B cell (primary cell): ENCODE results near the gene ZNF141. TPM values are rescaled to one million over a fixed set of nuclear protein-coding genes. Genes with fewer than 3 reads are reported as not detected.

Experiments
- ATAC-seq: fragments of 200-7000 bp; cut with Tn5 transposase; one replicate; pipeline ENCODE4 v1.10.0; 2021; ENCODE audit warnings: low read depth, mild to moderate bottlenecking, moderate number of reproducible peaks, moderate library complexity
- CTCF ChIA-PET: fragments of 350-600 bp; sonication (Branson Sonifier 250); formaldehyde crosslinking; loops from one replicate; lab custom pipeline; 2021; ENCODE audit warnings: antibody characterized with exemption, inconsistent platforms; lab: Charles Lee
- POLR2A ChIA-PET: fragments of 350-600 bp; sonication (Branson Sonifier 250); formaldehyde crosslinking; loops from one replicate; lab custom pipeline; 2021; ENCODE audit warnings: antibody characterized with exemption; lab: Charles Lee
- DNase-seq: peaks from one replicate; pipeline ENCODE4 v3.0.0; 2013
- H2AFZ ChIP-seq: 2 replicates; pipeline ENCODE4 v1.6.1; 2012; ENCODE audit warnings: mild to moderate bottlenecking, low read depth, low read length; ENCODE audit not compliant: insufficient read depth, poor library complexity, severe bottlenecking
- H3K27ac ChIP-seq, 2 donors: 1 replicate in 1 of 2; 2 replicates in 1 of 2; pipeline ENCODE4 v1.5.1; 2012 to 2013; ENCODE audit warnings: low read length in 2 of 2, mild to moderate bottlenecking in 2 of 2, moderate library complexity in 1 of 2
- H3K27me3 ChIP-seq, 4 experiments: fragments of 200-600 bp in 1 of 4; sonication (generic) in 1 of 4; replicated peaks in 1 of 4; 1 replicate in 2 of 4; 2 replicates in 2 of 4; pipeline versions ENCODE4 v1.6.1 to v1.7.0; 2013 to 2016; ENCODE audit warnings: low read length in 3 of 4, mild to moderate bottlenecking in 2 of 4, mixed read lengths in 1 of 4, moderate library complexity in 1 of 4; ENCODE audit not compliant: insufficient read depth in 4 of 4, control insufficient read depth in 3 of 4; ENCODE audit errors: control extremely low read depth in 1 of 4
- H3K36me3 ChIP-seq, 2 experiments: replicated peaks in 1 of 2; 1 replicate in 1 of 2; 2 replicates in 1 of 2; pipeline versions ENCODE4 v1.6.1 to v1.7.1; 2013; ENCODE audit warnings: low read length in 1 of 2; ENCODE audit not compliant: insufficient read depth in 2 of 2, control insufficient read depth in 1 of 2; ENCODE audit errors: control extremely low read depth in 1 of 2, extremely low read depth in 1 of 2
- H3K4me1 ChIP-seq, 2 donors: fragments of 200-600 bp in 1 of 2; sonication (generic) in 1 of 2; 1 replicate in 1 of 2; 2 replicates in 1 of 2; pipeline versions ENCODE4 v1.5.1 to v1.6.1; 2013 to 2017; ENCODE audit warnings: low read length in 2 of 2; ENCODE audit not compliant: control insufficient read depth in 2 of 2, insufficient read depth in 2 of 2
- H3K4me2 ChIP-seq: replicated peaks from 2 replicates; pipeline ENCODE3; 2012; ENCODE audit warnings: mild to moderate bottlenecking, low read depth, low read length; ENCODE audit not compliant: poor library complexity, severe bottlenecking
- H3K4me3 ChIP-seq, 5 experiments: fragments of 200-600 bp in 1 of 5; sonication (generic) in 1 of 5; 1 replicate in 3 of 5; 2 replicates in 2 of 5; pipeline versions ENCODE4 v1.5.1 to v1.7.0; 2011 to 2016; ENCODE audit warnings: low read length in 4 of 5, mild to moderate bottlenecking in 4 of 5, low read depth in 2 of 5, control low read depth in 1 of 5, moderate library complexity in 1 of 5; ENCODE audit not compliant: insufficient read depth in 1 of 5; ENCODE audit errors: control extremely low read depth in 1 of 5, extremely low read depth in 1 of 5
- H3K79me2 ChIP-seq: fragments of 200-600 bp; sonication (generic); one replicate; pipeline ENCODE4 v1.6.0; 2016; ENCODE audit warnings: low read length; ENCODE audit not compliant: control insufficient read depth, insufficient read depth
- H3K9ac ChIP-seq: fragments of 200-600 bp; sonication (generic); 2 replicates; pipeline ENCODE4 v1.6.1; 2017; ENCODE audit warnings: mild to moderate bottlenecking, low read length, moderate library complexity
- H3K9me3 ChIP-seq, 3 donors: one replicate each; pipeline versions ENCODE4 v1.6.1 to v1.7.1; 2013; ENCODE audit warnings: low read length in 2 of 3; ENCODE audit not compliant: control insufficient read depth in 2 of 3, insufficient read depth in 1 of 3; ENCODE audit errors: control extremely low read depth in 1 of 3
- H4K20me1 ChIP-seq: 2 replicates; pipeline ENCODE4 v1.6.0; 2012; ENCODE audit warnings: mild to moderate bottlenecking, low read length; ENCODE audit not compliant: insufficient read depth, control insufficient read depth, poor library complexity, severe bottlenecking
- H3K27ac Mint-ChIP-seq: one replicate; pipeline ENCODE4 v1.8.0; 2021; ENCODE audit warnings: mixed read lengths
- H3K27me3 Mint-ChIP-seq: one replicate; pipeline ENCODE4 v1.8.0; 2021; ENCODE audit warnings: mixed read lengths
- H3K4me1 Mint-ChIP-seq: one replicate; pipeline ENCODE4 v1.8.0; 2021; ENCODE audit warnings: mixed read lengths
- H3K4me3 Mint-ChIP-seq: one replicate; pipeline ENCODE4 v1.8.0; 2021; ENCODE audit warnings: mixed read lengths
- H3K9me3 Mint-ChIP-seq: one replicate; pipeline ENCODE4 v1.8.0; 2022; ENCODE audit warnings: mixed read lengths; ENCODE audit not compliant: insufficient read depth
- EZH2 ChIP-seq: IDR thresholded peaks from 2 replicates; pipeline ENCODE4 v1.6.1; 2012; ENCODE audit warnings: borderline replicate concordance, low read depth, mild to moderate bottlenecking, moderate library complexity, low read length; ENCODE audit not compliant: insufficient read depth, poor library complexity, severe bottlenecking
- whole genome bisulfite sequencing: methylation state at CpG from one replicate; pipeline ENCODE4 v1.1.5; 2013; ENCODE audit warnings: missing lambda C conversion rate; ENCODE audit not compliant: insufficient coverage; 5-methylcytosine and 5-hydroxymethylcytosine counted together
- intact Hi-C: fragments of 100-400 bp; cut with micrococcal nuclease; formaldehyde crosslinking; loops from one replicate; pipeline ENCODE4 v1.10.0; 2022
- polyA plus RNA-seq: library from polyadenylated mRNA; depleted of rRNA; stranded (reverse); fragments of >200 nt; gene quantifications from 2 replicates; pipeline ENCODE4 v1.2.3, GENCODE V29; 2012
- total RNA-seq, 2 donors: library from RNA; stranded (reverse); fragments of 120-200 nt in 1 of 2; gene quantifications; 1 replicate in 1 of 2; 2 replicates in 1 of 2; pipeline versions ENCODE4 v1.2.3 to v1.2.4, GENCODE V29; 2013 to 2022
- TF ChIP-seq, protein P1 (sequence below): fragments of 200-600 bp; IDR thresholded peaks from one replicate; pipeline ENCODE4 v1.8.0; 2022; ENCODE audit warnings: antibody characterized with exemption, mild to moderate bottlenecking

Gene ZNF141
- total and polyA plus RNA-seq, 2 donors (not counting 1 experiment from before 2014, with no cell fraction given): 8.0 to 68.1 TPM

- Histone ChIP-seq H3K4me1 (peaks cover 16 to 22% of the 10 kb centered on the region in 2 donors), H3K4me3 (no peak overlapping the region), H3K36me3 (peaks cover 0 to 3% of the 10 kb centered on the region in 2 experiments), H3K4me2 (peak overlapping the region; percentile 75), H3K79me2 (peaks cover 29% of the 10 kb centered on the region), H2AFZ (no peak overlapping the region), H3K27me3 (no peaks in the 10 kb centered on the region), H3K27ac (no peak overlapping the region), H4K20me1 (no peaks in the 10 kb centered on the region), H3K9ac (no peak overlapping the region), H3K9me3 (peaks cover 2 to 32% (median 5%) of the 10 kb centered on the region in 3 donors)
- peaks cover 37% of the 10 kb centered on the region for H3K4me1 Mint-ChIP-seq
- no peaks in the 10 kb centered on the region for H3K27me3 Mint-ChIP-seq
- DNase-seq: no peak
- H3K4me3 Mint-ChIP-seq: peak overlapping the region; percentile 84
- peaks cover 4% of the 10 kb centered on the region for H3K9me3 Mint-ChIP-seq
- 100% methylated on average over 2 of the region's 2 CpGs for WGBS
- ChIA-PET CTCF (no interaction called here), POLR2A (no interaction called here)
- TF ChIP-seq EZH2: no peak
- TF ChIP-seq, protein P1, sequence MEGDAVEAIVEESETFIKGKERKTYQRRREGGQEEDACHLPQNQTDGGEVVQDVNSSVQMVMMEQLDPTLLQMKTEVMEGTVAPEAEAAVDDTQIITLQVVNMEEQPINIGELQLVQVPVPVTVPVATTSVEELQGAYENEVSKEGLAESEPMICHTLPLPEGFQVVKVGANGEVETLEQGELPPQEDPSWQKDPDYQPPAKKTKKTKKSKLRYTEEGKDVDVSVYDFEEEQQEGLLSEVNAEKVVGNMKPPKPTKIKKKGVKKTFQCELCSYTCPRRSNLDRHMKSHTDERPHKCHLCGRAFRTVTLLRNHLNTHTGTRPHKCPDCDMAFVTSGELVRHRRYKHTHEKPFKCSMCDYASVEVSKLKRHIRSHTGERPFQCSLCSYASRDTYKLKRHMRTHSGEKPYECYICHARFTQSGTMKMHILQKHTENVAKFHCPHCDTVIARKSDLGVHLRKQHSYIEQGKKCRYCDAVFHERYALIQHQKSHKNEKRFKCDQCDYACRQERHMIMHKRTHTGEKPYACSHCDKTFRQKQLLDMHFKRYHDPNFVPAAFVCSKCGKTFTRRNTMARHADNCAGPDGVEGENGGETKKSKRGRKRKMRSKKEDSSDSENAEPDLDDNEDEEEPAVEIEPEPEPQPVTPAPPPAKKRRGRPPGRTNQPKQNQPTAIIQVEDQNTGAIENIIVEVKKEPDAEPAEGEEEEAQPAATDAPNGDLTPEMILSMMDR: no peak
- peak overlapping the region; percentile 65 for H3K27ac Mint-ChIP-seq
- no peak for ATAC-seq
- intact Hi-C loops: loop anchor here (5.0 kb wide), 4 partner anchors 213 to 587 kb away; partner anchors contain the start of gene ZNF718
Observed at GRCh38 chr4:335515-335914, 2.1 kb upstream of the ZNF141 start.

GRCh38 chr4:336099-336892 lies 1.3 kb upstream of the ZNF141 start:
- Histone ChIP-seq H3K36me3 (peaks cover 0 to 3% of the 10 kb centered on the region in 2 experiments), H3K4me1 (peaks cover 16 to 22% of the 10 kb centered on the region in 2 donors), H3K79me2 (peaks cover 36% of the 10 kb centered on the region), H3K4me2 (peak overlapping the region; percentile 75), H2AFZ (peak overlapping the region; percentile 78), H3K9ac (peak overlapping the region; percentile 78), H4K20me1 (no peaks in the 10 kb centered on the region), H3K9me3 (peaks cover 2 to 32% (median 5%) of the 10 kb centered on the region in 3 donors), H3K27me3 (no peaks in the 10 kb centered on the region), H3K4me3 (peak overlapping the region in 4 of 5 experiments; percentile 61 to 90 (median 84)), H3K27ac (peak overlapping the region; percentile 91 to 95)
- peaks cover 4% of the 10 kb centered on the region for H3K9me3 Mint-ChIP-seq
- intact Hi-C loops: loop anchor here (2.0 to 5.0 kb wide), 5 partner anchors 91 to 586 kb away; partner anchors contain the start of gene ZNF718
- ChIA-PET POLR2A (interaction anchor here (0.5 to 2.5 kb wide), 4 partner anchors 21 to 338 kb away, joined by 3 to 11 read pairs (median 4); partner anchors contain the start of genes ATP5ME and MYL5), CTCF (no interaction called here)
- peak overlapping the region; percentile 100 for H3K4me3 Mint-ChIP-seq
- TF ChIP-seq EZH2: no peak
- TF ChIP-seq, protein P1: no peak
- peak overlapping the region; percentile 65 for H3K27ac Mint-ChIP-seq
- no peaks in the 10 kb centered on the region for H3K27me3 Mint-ChIP-seq
- peak; percentile 43 for DNase-seq
- 13% methylated on average over 71 of the region's 71 CpGs for WGBS
- H3K4me1 Mint-ChIP-seq: peaks cover 38% of the 10 kb centered on the region
- ATAC-seq: no peak
